Parathyroid adenoma (tissue), 2 donors: ENCODE data around the gene FOXA3.

Experiments
- H2AFZ ChIP-seq: fragments of 300-600 bp; sonication (generic); one replicate; pipeline ENCODE4 v1.7.0; 2017; ENCODE audit warnings: antibody characterized with exemption, mild to moderate bottlenecking
- H3K27ac ChIP-seq: fragments of 300-600 bp; sonication (generic); one replicate; pipeline ENCODE4 v1.7.0; 2017
- H3K27me3 ChIP-seq: fragments of 300-600 bp; sonication (generic); one replicate; pipeline ENCODE4 v1.7.0; 2017; ENCODE audit warnings: low read length; ENCODE audit not compliant: control insufficient read depth, insufficient read depth
- H3K36me3 ChIP-seq: fragments of 300-600 bp; sonication (generic); one replicate; pipeline ENCODE4 v1.7.0; 2017; ENCODE audit warnings: low read length; ENCODE audit not compliant: control insufficient read depth, insufficient read depth
- H3K4me1 ChIP-seq: fragments of 300-600 bp; sonication (generic); one replicate; pipeline ENCODE4 v1.7.0; 2017; ENCODE audit warnings: control low read depth
- H3K4me2 ChIP-seq: fragments of 300-600 bp; sonication (generic); one replicate; pipeline ENCODE4 v1.7.0; 2017; ENCODE audit warnings: low read length
- H3K4me3 ChIP-seq: fragments of 300-600 bp; sonication (generic); one replicate; pipeline ENCODE4 v1.7.0; 2017; ENCODE audit warnings: low read depth, low read length
- H3K79me2 ChIP-seq: fragments of 300-600 bp; sonication (generic); one replicate; pipeline ENCODE4 v1.7.0; 2017; ENCODE audit warnings: control low read depth
- H3K9ac ChIP-seq: fragments of 300-600 bp; sonication (generic); one replicate; pipeline ENCODE4 v1.7.0; 2017; ENCODE audit warnings: mild to moderate bottlenecking
- H3K9me3 ChIP-seq: fragments of 300-600 bp; sonication (generic); one replicate; pipeline ENCODE4 v1.7.0; 2017; ENCODE audit warnings: low read length; ENCODE audit not compliant: control insufficient read depth
- CTCF ChIP-seq: fragments of 300-600 bp; sonication (generic); IDR thresholded peaks from one replicate; pipeline ENCODE4 v1.7.0; 2017; ENCODE audit warnings: antibody characterized with exemption, mild to moderate bottlenecking
- donor health status: primary hyperparathyroidism.

FOXA3 gene

GRCh38 chr19:45906221-45906620, 42.1 kb downstream of the FOXA3 start:
- no peak for TF ChIP-seq CTCF
- no peak overlapping the region for H3K4me3 ChIP-seq

GRCh38 chr19:45908956-45909355, 44.8 kb downstream of the FOXA3 start:
- no peak overlapping the region for H3K4me3 ChIP-seq
- no peak overlapping the region for H2AFZ ChIP-seq
- no peaks in the 10 kb centered on the region for H3K36me3 ChIP-seq
- no peaks in the 10 kb centered on the region for H3K79me2 ChIP-seq
- no peak overlapping the region for H3K4me2 ChIP-seq
- H3K9me3 ChIP-seq = no peaks in the 10 kb centered on the region
- no peak for TF ChIP-seq CTCF
- no peak overlapping the region for H3K27ac ChIP-seq
- H3K27me3 ChIP-seq = no peaks in the 10 kb centered on the region
- H3K9ac ChIP-seq = no peak overlapping the region
- H3K4me1 ChIP-seq = no peaks in the 10 kb centered on the region

More at GRCh38 chr19:45906221-45906620, 42.1 kb downstream of the FOXA3 start:
- Histone ChIP-seq H3K36me3 (no peaks in the 10 kb centered on the region), H3K27ac (no peak overlapping the region), H3K27me3 (no peaks in the 10 kb centered on the region), H3K9ac (no peak overlapping the region), H3K4me2 (no peak overlapping the region), H2AFZ (no peak overlapping the region), H3K9me3 (no peaks in the 10 kb centered on the region), H3K4me1 (peaks cover 3% of the 10 kb centered on the region), H3K79me2 (no peaks in the 10 kb centered on the region)

GRCh38 chr19:45911291-45911690, 47.2 kb downstream of the FOXA3 start:
- TF ChIP-seq CTCF = no peak
- Histone ChIP-seq H3K79me2 (no peaks in the 10 kb centered on the region), H3K27me3 (no peaks in the 10 kb centered on the region), H3K9ac (no peak overlapping the region), H3K36me3 (no peaks in the 10 kb centered on the region), H3K4me1 (no peaks in the 10 kb centered on the region), H3K9me3 (no peaks in the 10 kb centered on the region), H3K4me2 (no peak overlapping the region), H3K4me3 (no peak overlapping the region), H3K27ac (no peak overlapping the region), H2AFZ (no peak overlapping the region)

- Histone ChIP-seq H3K9ac (no peak within 1 kb of the TSS), H3K79me2 (no peaks in the 10 kb centered on the region), H3K4me3 (no peak within 1 kb of the TSS), H3K9me3 (no peaks in the 10 kb centered on the region), H2AFZ (no peak within 1 kb of the TSS), H3K36me3 (no peaks in the 10 kb centered on the region), H3K27ac (no peak within 1 kb of the TSS), H3K4me2 (no peak within 1 kb of the TSS), H3K4me1 (no peaks in the 10 kb centered on the region), H3K27me3 (no peaks in the 10 kb centered on the region)
- TF ChIP-seq CTCF = no peak
Observed at GRCh38 chr19:45913874-45914830, 50.0 kb downstream of the FOXA3 start, which contains the start of gene NANOS2. TSS of gene NANOS2 (minus strand) at chr19:45914778. CDS start at chr19:45914693, 85 bp downstream.
